HCT116 (cell line): Measurements from ENCODE around the gene CCDC191. TPM values are rescaled to one million over a fixed set of nuclear protein-coding genes. Genes with fewer than 3 reads are reported as not detected.

Experiments
- ATAC-seq: fragments of 200-7000 bp; cut with Tn5 transposase; 2 replicates; pipeline ENCODE4 v1.9.1; 2020; ENCODE audit warnings: mild to moderate bottlenecking, moderate library complexity
- BruUV-seq: library from RNA; stranded (reverse); fragments of 400-500 nt; replicated peaks from 2 replicates; lab custom pipeline; 2021; lab: Mats Ljungman, UMichigan
- CTCF ChIA-PET: fragments of 300-600 bp; sonication (Branson Sonifier 250); formaldehyde crosslinking; loops from one replicate; lab custom pipeline; 2021; ENCODE audit warnings: antibody characterized with exemption; lab: Charles Lee
- POLR2A ChIA-PET: fragments of 300-600, 350-600 bp; sonication (Branson Sonifier 250); formaldehyde crosslinking; loops from one replicate; lab custom pipeline; 2021; ENCODE audit warnings: antibody characterized with exemption; lab: Charles Lee
- RAD21 ChIA-PET, 2 experiments: fragments of 300-600 bp; sonication (Branson Sonifier 250); formaldehyde crosslinking; loops; one replicate each; lab custom pipeline; 2023; ENCODE audit warnings: low total read pairs in 2 of 2; ENCODE audit not compliant: uncharacterized antibody in 2 of 2, unreplicated experiment in 2 of 2, low non-redundant PET in 1 of 2; lab: Charles Lee
- DNase-seq: peaks from one replicate; pipeline ENCODE4 v3.0.0-alpha.2; 2010; ENCODE audit warnings: low read depth, low spot score
- H2AFZ ChIP-seq: fragments of 200-600 bp; shearing (Covaris generic), sonication (generic); 2 replicates; pipeline ENCODE4 v1.6.1; 2017; ENCODE audit warnings: low read depth, mixed run types, mixed read lengths, antibody characterized with exemption, low read length; ENCODE audit not compliant: poor library complexity, severe bottlenecking
- H3K27ac ChIP-seq: 2 replicates; pipeline ENCODE4 v1.5.1; 2012; ENCODE audit warnings: low read depth, low read length
- H3K27me3 ChIP-seq: fragments of 200-600 bp; sonication (generic); 2 replicates; pipeline ENCODE4 v1.6.1; 2016; ENCODE audit warnings: mixed run types, low read length, mixed read lengths; ENCODE audit not compliant: insufficient read depth
- H3K36me3 ChIP-seq, 2 experiments: fragments of 200-500 bp in 1 of 2; fragments of 200-600 bp in 1 of 2; sonication (Bioruptor generic) in 1 of 2; sonication (generic) in 1 of 2; 2 replicates each; pipeline versions ENCODE4 v1.5.1 to v1.6.1; 2014 to 2016; ENCODE audit warnings: low read length in 2 of 2, inconsistent platforms in 1 of 2, mixed read lengths in 1 of 2, mixed run types in 1 of 2; ENCODE audit not compliant: insufficient read depth in 2 of 2, control insufficient read depth in 1 of 2
- H3K4me1 ChIP-seq, 2 experiments: fragments of 200-600 bp in 1 of 2; sonication (generic) in 1 of 2; 2 replicates each; pipeline versions ENCODE4 v1.5.1 to v1.6.1; 2012 to 2017; ENCODE audit warnings: low read length in 2 of 2, inconsistent platforms in 1 of 2, mild to moderate bottlenecking in 1 of 2, mixed read lengths in 1 of 2, mixed run types in 1 of 2, moderate library complexity in 1 of 2; ENCODE audit not compliant: insufficient read depth in 2 of 2, control insufficient read depth in 1 of 2
- H3K4me2 ChIP-seq: fragments of 200-600 bp; sonication (generic); 2 replicates; pipeline ENCODE4 v1.6.1; 2017; ENCODE audit warnings: mixed run types, low read length, mixed read lengths
- H3K4me3 ChIP-seq, 2 experiments: fragments of 200-600 bp in 1 of 2; sonication (generic) in 1 of 2; replicated peaks in 1 of 2; 2 replicates each; pipeline ENCODE4 v1.5.1; 2011 to 2016; ENCODE audit warnings: low read length in 2 of 2, control low read depth in 1 of 2, low read depth in 1 of 2, mild to moderate bottlenecking in 1 of 2, mixed read lengths in 1 of 2, mixed run types in 1 of 2
- H3K79me2 ChIP-seq: fragments of 200-600 bp; sonication (generic); 2 replicates; pipeline ENCODE4 v1.6.1; 2017; ENCODE audit warnings: mild to moderate bottlenecking, mixed run types, low read length, moderate library complexity, mixed read lengths; ENCODE audit not compliant: insufficient read depth
- H3K9ac ChIP-seq: fragments of 200-600 bp; sonication (generic); 2 replicates; pipeline ENCODE4 v1.6.1; 2016; ENCODE audit warnings: low read length, mixed read lengths
- H3K9me2 ChIP-seq: fragments of 200-600 bp; sonication (generic), shearing (Covaris generic); 2 replicates; pipeline ENCODE4 v1.6.1; 2017; ENCODE audit warnings: mixed run types, mild to moderate bottlenecking, moderate library complexity; ENCODE audit not compliant: insufficient read depth
- H3K9me3 ChIP-seq, 2 experiments: fragments of 200-500 bp in 1 of 2; fragments of 200-600 bp in 1 of 2; sonication (Bioruptor generic) in 1 of 2; sonication (generic) in 1 of 2; 2 replicates each; pipeline ENCODE4 v1.6.1; 2014 to 2017; ENCODE audit warnings: low read length in 2 of 2, mixed read lengths in 2 of 2, inconsistent platforms in 1 of 2, low read depth in 1 of 2, mild to moderate bottlenecking in 1 of 2, mixed run types in 1 of 2, moderate library complexity in 1 of 2; ENCODE audit not compliant: control insufficient read depth in 1 of 2, insufficient read depth in 1 of 2
- H4K20me1 ChIP-seq: fragments of 200-600 bp; sonication (generic), shearing (Covaris generic); 2 replicates; pipeline ENCODE4 v1.6.1; 2017; ENCODE audit warnings: mixed run types, mild to moderate bottlenecking, moderate library complexity; ENCODE audit not compliant: insufficient read depth
- EGR1 ChIP-seq: IDR thresholded peaks from 2 replicates; pipeline ENCODE4 v1.6.1; 2012; ENCODE audit warnings: low read depth
- ELF1 ChIP-seq: IDR thresholded peaks from 2 replicates; pipeline ENCODE4 v1.6.1; 2012; ENCODE audit warnings: low read depth, borderline replicate concordance
- FOSL1 ChIP-seq: IDR thresholded peaks from 2 replicates; pipeline ENCODE4 v1.6.1; 2012; ENCODE audit warnings: low read depth
- JUND ChIP-seq: IDR thresholded peaks from 2 replicates; pipeline ENCODE4 v1.6.1; 2012
- POLR2AphosphoS5 ChIP-seq: IDR thresholded peaks from 2 replicates; pipeline ENCODE4 v1.6.1; 2011; ENCODE audit warnings: mild to moderate bottlenecking, low read depth, low read length, moderate library complexity
- RAD21 ChIP-seq: IDR thresholded peaks from 2 replicates; pipeline ENCODE4 v1.6.1; 2012; ENCODE audit warnings: low read depth, mild to moderate bottlenecking
- SP1 ChIP-seq: IDR thresholded peaks from 2 replicates; pipeline ENCODE4 v1.6.1; 2012; ENCODE audit warnings: low read depth
- TCF7L2 ChIP-seq: IDR thresholded peaks from 2 replicates; pipeline ENCODE4 v1.7.0; 2011; ENCODE audit warnings: borderline replicate concordance, inconsistent platforms; ENCODE audit not compliant: insufficient read depth, insufficient read length; ENCODE audit errors: extremely low read depth
- YY1 ChIP-seq: IDR thresholded peaks from 2 replicates; pipeline ENCODE4 v1.6.1; 2011; ENCODE audit warnings: low read length, low read depth, moderate library complexity, mild to moderate bottlenecking; ENCODE audit not compliant: insufficient replicate concordance; ENCODE audit errors: extremely low read depth
- ZFX ChIP-seq: fragments of 450-650 bp; IDR thresholded peaks from 2 replicates; pipeline ENCODE4 v1.6.1; 2017
- intact Hi-C: fragments of 100-400 bp; cut with micrococcal nuclease; formaldehyde crosslinking; loops from 2 replicates; pipeline ENCODE4 v1.10.0; 2022
- total RNA-seq: library from RNA; stranded (reverse); gene quantifications from one replicate; pipeline ENCODE4 v1.2.1, GENCODE V29; 2021; ENCODE audit not compliant: unreplicated experiment
- TF ChIP-seq, protein P1 (sequence below): IDR thresholded peaks from 2 replicates; pipeline ENCODE4 v1.6.1; 2012; ENCODE audit warnings: low read depth
- TF ChIP-seq, protein P2 (sequence below): IDR thresholded peaks from 2 replicates; pipeline ENCODE4 v1.6.1; 2012
- TF ChIP-seq, protein P3 (sequence below), 3 experiments: fragments of 200-600 bp in 1 of 3; sonication (generic) in 1 of 3; IDR thresholded peaks in 2 of 3; conservative IDR thresholded peaks in 1 of 3; 2 replicates each; pipeline ENCODE4 v1.5.1; 2012 to 2017; ENCODE audit warnings: low read depth in 2 of 3, low read length in 2 of 3, antibody characterized with exemption in 1 of 3, borderline replicate concordance in 1 of 3, control low read depth in 1 of 3, mild to moderate bottlenecking in 1 of 3, mixed read lengths in 1 of 3, mixed run types in 1 of 3, moderate library complexity in 1 of 3; ENCODE audit not compliant: insufficient read depth in 1 of 3
- TF ChIP-seq, protein P4 (sequence below): IDR thresholded peaks from 2 replicates; pipeline ENCODE4 v1.6.1; 2012
- TF ChIP-seq, protein P5 (sequence below): IDR thresholded peaks from 2 replicates; pipeline ENCODE4 v1.6.1; 2011; ENCODE audit warnings: mild to moderate bottlenecking, low read length, moderate library complexity; ENCODE audit not compliant: insufficient replicate concordance; ENCODE audit errors: extremely low read depth

CCDC191 gene
- total RNA-seq, 1 experiment from 2014 or later = 4.1 TPM

DNA sequence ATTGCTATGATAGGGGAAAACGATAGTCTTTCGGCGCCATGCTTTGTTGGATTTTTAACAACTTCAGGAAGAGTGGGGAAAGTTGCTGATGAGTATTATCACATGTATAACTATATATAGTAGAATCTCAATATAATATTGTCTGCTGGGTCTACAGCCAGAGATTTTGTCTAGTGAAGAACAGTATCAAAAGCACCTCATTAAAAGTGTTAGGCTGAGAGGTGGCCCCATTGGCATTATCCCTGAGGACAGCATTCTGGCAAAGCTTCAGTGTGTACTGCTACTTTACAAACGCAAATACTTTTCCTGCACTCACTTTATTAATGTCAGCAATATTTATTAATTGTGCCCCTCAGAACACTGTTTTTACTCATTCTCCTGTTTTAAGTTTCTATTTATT lies 12.0 kb upstream of the CCDC191 start:
- intact Hi-C loops = no loop called here
- Histone ChIP-seq H3K9me3 (no peaks in the 10 kb centered on the region), H3K79me2 (peaks cover 75% of the 10 kb centered on the region), H4K20me1 (peaks cover 7% of the 10 kb centered on the region; the same call in 1 of the 2 replicates), H3K4me3 (no peak overlapping the region), H3K36me3 (peaks cover 27 to 38% of the 10 kb centered on the region in 2 experiments; a peak in 3 of 4 replicates), H3K4me2 (no peak overlapping the region), H3K4me1 (no peaks in the 10 kb centered on the region), H3K9me2 (no peaks in the 10 kb centered on the region), H3K27me3 (no peaks in the 10 kb centered on the region), H3K9ac (no peak overlapping the region), H2AFZ (no peak overlapping the region), H3K27ac (no peak overlapping the region)
- TF ChIP-seq, protein P1, sequence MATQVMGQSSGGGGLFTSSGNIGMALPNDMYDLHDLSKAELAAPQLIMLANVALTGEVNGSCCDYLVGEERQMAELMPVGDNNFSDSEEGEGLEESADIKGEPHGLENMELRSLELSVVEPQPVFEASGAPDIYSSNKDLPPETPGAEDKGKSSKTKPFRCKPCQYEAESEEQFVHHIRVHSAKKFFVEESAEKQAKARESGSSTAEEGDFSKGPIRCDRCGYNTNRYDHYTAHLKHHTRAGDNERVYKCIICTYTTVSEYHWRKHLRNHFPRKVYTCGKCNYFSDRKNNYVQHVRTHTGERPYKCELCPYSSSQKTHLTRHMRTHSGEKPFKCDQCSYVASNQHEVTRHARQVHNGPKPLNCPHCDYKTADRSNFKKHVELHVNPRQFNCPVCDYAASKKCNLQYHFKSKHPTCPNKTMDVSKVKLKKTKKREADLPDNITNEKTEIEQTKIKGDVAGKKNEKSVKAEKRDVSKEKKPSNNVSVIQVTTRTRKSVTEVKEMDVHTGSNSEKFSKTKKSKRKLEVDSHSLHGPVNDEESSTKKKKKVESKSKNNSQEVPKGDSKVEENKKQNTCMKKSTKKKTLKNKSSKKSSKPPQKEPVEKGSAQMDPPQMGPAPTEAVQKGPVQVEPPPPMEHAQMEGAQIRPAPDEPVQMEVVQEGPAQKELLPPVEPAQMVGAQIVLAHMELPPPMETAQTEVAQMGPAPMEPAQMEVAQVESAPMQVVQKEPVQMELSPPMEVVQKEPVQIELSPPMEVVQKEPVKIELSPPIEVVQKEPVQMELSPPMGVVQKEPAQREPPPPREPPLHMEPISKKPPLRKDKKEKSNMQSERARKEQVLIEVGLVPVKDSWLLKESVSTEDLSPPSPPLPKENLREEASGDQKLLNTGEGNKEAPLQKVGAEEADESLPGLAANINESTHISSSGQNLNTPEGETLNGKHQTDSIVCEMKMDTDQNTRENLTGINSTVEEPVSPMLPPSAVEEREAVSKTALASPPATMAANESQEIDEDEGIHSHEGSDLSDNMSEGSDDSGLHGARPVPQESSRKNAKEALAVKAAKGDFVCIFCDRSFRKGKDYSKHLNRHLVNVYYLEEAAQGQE = no peak
- TF ChIP-seq, protein P2, sequence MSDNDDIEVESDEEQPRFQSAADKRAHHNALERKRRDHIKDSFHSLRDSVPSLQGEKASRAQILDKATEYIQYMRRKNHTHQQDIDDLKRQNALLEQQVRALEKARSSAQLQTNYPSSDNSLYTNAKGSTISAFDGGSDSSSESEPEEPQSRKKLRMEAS = no peak
- no peak for TF ChIP-seq FOSL1
- TF ChIP-seq RAD21 = no peak
- no peak for TF ChIP-seq JUND
- no peak for TF ChIP-seq POLR2AphosphoS5
- TF ChIP-seq ZFX = no peak
- TF ChIP-seq EGR1 = no peak
- TF ChIP-seq, protein P3, sequence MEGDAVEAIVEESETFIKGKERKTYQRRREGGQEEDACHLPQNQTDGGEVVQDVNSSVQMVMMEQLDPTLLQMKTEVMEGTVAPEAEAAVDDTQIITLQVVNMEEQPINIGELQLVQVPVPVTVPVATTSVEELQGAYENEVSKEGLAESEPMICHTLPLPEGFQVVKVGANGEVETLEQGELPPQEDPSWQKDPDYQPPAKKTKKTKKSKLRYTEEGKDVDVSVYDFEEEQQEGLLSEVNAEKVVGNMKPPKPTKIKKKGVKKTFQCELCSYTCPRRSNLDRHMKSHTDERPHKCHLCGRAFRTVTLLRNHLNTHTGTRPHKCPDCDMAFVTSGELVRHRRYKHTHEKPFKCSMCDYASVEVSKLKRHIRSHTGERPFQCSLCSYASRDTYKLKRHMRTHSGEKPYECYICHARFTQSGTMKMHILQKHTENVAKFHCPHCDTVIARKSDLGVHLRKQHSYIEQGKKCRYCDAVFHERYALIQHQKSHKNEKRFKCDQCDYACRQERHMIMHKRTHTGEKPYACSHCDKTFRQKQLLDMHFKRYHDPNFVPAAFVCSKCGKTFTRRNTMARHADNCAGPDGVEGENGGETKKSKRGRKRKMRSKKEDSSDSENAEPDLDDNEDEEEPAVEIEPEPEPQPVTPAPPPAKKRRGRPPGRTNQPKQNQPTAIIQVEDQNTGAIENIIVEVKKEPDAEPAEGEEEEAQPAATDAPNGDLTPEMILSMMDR (IDR thresholded peaks at IDR 0.05 in 2 of 3, conservative IDR thresholded peaks at IDR 0.05 in 1 of 3; ENCODE audit: borderline replicate concordance in 1 of 3, insufficient read depth in 1 of 3, low read depth in 2 of 3, low read length in 2 of 3) = no peak
- no peak for TF ChIP-seq TCF7L2
- TF ChIP-seq SP1 = no peak
- TF ChIP-seq, protein P4, sequence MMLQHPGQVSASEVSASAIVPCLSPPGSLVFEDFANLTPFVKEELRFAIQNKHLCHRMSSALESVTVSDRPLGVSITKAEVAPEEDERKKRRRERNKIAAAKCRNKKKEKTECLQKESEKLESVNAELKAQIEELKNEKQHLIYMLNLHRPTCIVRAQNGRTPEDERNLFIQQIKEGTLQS = no peak
- no peak for TF ChIP-seq ELF1
- TF ChIP-seq, protein P5, sequence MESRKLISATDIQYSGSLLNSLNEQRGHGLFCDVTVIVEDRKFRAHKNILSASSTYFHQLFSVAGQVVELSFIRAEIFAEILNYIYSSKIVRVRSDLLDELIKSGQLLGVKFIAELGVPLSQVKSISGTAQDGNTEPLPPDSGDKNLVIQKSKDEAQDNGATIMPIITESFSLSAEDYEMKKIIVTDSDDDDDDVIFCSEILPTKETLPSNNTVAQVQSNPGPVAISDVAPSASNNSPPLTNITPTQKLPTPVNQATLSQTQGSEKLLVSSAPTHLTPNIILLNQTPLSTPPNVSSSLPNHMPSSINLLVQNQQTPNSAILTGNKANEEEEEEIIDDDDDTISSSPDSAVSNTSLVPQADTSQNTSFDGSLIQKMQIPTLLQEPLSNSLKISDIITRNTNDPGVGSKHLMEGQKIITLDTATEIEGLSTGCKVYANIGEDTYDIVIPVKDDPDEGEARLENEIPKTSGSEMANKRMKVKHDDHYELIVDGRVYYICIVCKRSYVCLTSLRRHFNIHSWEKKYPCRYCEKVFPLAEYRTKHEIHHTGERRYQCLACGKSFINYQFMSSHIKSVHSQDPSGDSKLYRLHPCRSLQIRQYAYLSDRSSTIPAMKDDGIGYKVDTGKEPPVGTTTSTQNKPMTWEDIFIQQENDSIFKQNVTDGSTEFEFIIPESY = no peak
- no peak for TF ChIP-seq YY1
- no TSS peak for BruUV-seq
- ChIA-PET POLR2A (no interaction called here), CTCF (no interaction called here), RAD21 (no interaction called here)
- ATAC-seq (no peak), DNase-seq (no peak)
